Keratinocyte (primary cell): ENCODE data around the gene DCTN3. TPM values are rescaled to one million over a fixed set of nuclear protein-coding genes. Genes with fewer than 3 reads are reported as not detected.

Experiments used
- DNase-seq: peaks from one replicate; pipeline ENCODE4 v3.0.0-alpha.2; 2011; ENCODE audit warnings: low read depth, missing footprints, low spot score
- FAIRE-seq: peaks from 2 replicates; lab custom pipeline; 2011; peaks lifted over from hg19 to GRCh38; lab: Jason Lieb, UNC
- H2AFZ ChIP-seq: 2 replicates; pipeline ENCODE4 v1.6.0; 2012; ENCODE audit warnings: low read length, control low read depth, inconsistent platforms; ENCODE audit not compliant: control insufficient read depth
- H3K27ac ChIP-seq: 2 replicates; pipeline ENCODE4 v1.5.1; 2011; ENCODE audit warnings: low read length; ENCODE audit not compliant: control insufficient read depth, insufficient read depth
- H3K27me3 ChIP-seq: 3 replicates; pipeline ENCODE4 v1.6.0; 2011; ENCODE audit warnings: low read length; ENCODE audit not compliant: control insufficient read depth, insufficient read depth; ENCODE audit errors: extremely low read depth
- H3K36me3 ChIP-seq, 2 experiments: 2 replicates in 1 of 2; 3 replicates in 1 of 2; pipeline ENCODE4 v1.5.1; 2011; ENCODE audit warnings: low read length in 2 of 2, mild to moderate bottlenecking in 1 of 2; ENCODE audit not compliant: control insufficient read depth in 2 of 2, insufficient read depth in 2 of 2; ENCODE audit errors: extremely low read depth in 1 of 2
- H3K4me1 ChIP-seq: 3 replicates; pipeline ENCODE4 v1.5.1; 2011; ENCODE audit warnings: low read length; ENCODE audit not compliant: control insufficient read depth, insufficient read depth; ENCODE audit errors: extremely low read depth
- H3K4me2 ChIP-seq: 3 replicates; pipeline ENCODE4 v1.6.0; 2011; ENCODE audit warnings: low read depth, low read length; ENCODE audit not compliant: control insufficient read depth, insufficient read depth; ENCODE audit errors: extremely low read depth
- H3K4me3 ChIP-seq, 3 experiments: fragments of 200-600 bp in 1 of 3; sonication (generic) in 1 of 3; 2 replicates in 2 of 3; 3 replicates in 1 of 3; pipeline ENCODE4 v1.5.1; 2011 to 2016; ENCODE audit warnings: low read length in 3 of 3, mild to moderate bottlenecking in 3 of 3, control low read depth in 2 of 3, inconsistent platforms in 1 of 3, low read depth in 1 of 3, mixed read lengths in 1 of 3, mixed run types in 1 of 3, moderate library complexity in 1 of 3; ENCODE audit not compliant: control insufficient read depth in 2 of 3, insufficient read depth in 2 of 3; ENCODE audit errors: extremely low read depth in 1 of 3
- H3K79me2 ChIP-seq: 2 replicates; pipeline ENCODE4 v1.6.0; 2012; ENCODE audit warnings: low read length; ENCODE audit not compliant: control insufficient read depth, insufficient read depth
- H3K9ac ChIP-seq: 3 replicates; pipeline ENCODE4 v1.6.0; 2011; ENCODE audit warnings: low read length; ENCODE audit not compliant: control insufficient read depth, insufficient read depth; ENCODE audit errors: extremely low read depth
- H3K9me1 ChIP-seq: 3 replicates; pipeline ENCODE4 v1.6.0; 2011; ENCODE audit warnings: low read length; ENCODE audit not compliant: control insufficient read depth, insufficient read depth; ENCODE audit errors: extremely low read depth
- H3K9me3 ChIP-seq: 2 replicates; pipeline ENCODE4 v1.5.1; 2012; ENCODE audit warnings: low read depth, low read length; ENCODE audit not compliant: control insufficient read depth
- H4K20me1 ChIP-seq: 3 replicates; pipeline ENCODE4 v1.6.0; 2011; ENCODE audit warnings: low read length; ENCODE audit not compliant: control insufficient read depth, insufficient read depth; ENCODE audit errors: extremely low read depth
- CTCF ChIP-seq, 3 experiments: IDR thresholded peaks in 1 of 3; conservative IDR thresholded peaks in 1 of 3; optimal IDR thresholded peaks in 1 of 3; 2 replicates in 2 of 3; 3 replicates in 1 of 3; pipeline versions ENCODE3 to v1.5.1; 2011; ENCODE audit warnings: low read length in 3 of 3, mild to moderate bottlenecking in 3 of 3, moderate library complexity in 2 of 3, control low read depth in 1 of 3, inconsistent platforms in 1 of 3; ENCODE audit not compliant: insufficient read depth in 2 of 3; ENCODE audit errors: extremely low read depth in 1 of 3
- EZH2 ChIP-seq: IDR thresholded peaks from one replicate; pipeline ENCODE4 v1.6.1; 2012; ENCODE audit warnings: inconsistent platforms, mild to moderate bottlenecking, low read length, moderate library complexity
- dilution Hi-C: fragments of 300-500 bp; cut with MboI; formaldehyde crosslinking; loops from one replicate; pipeline ENCODE4 v1.7.0; 2020; ENCODE audit warnings: low sequenced_read_pairs; ENCODE audit not compliant: extremely low pct_ligation_motif_present
- polyA plus RNA-seq, 5 experiments: library from polyadenylated mRNA; depleted of rRNA in 3 of 5; stranded (reverse) in 3 of 5; stranded (forward) in 1 of 5; unstranded in 1 of 5; fragments of >200 nt; gene quantifications; 1 replicate in 1 of 5; 2 replicates in 3 of 5; 3 replicates in 1 of 5; pipeline versions ENCODE4 v1.2.1 to v1.2.3, GENCODE V29; 2011 to 2012; ENCODE audit warnings: missing spikeins in 2 of 5, low read depth in 1 of 5, low replicate concordance in 1 of 5

DCTN3 gene
- polyA plus RNA-seq, 1 donor (not counting 4 experiments of a cell fraction or from before 2014, with no cell fraction given), result 106 TPM

DNA sequence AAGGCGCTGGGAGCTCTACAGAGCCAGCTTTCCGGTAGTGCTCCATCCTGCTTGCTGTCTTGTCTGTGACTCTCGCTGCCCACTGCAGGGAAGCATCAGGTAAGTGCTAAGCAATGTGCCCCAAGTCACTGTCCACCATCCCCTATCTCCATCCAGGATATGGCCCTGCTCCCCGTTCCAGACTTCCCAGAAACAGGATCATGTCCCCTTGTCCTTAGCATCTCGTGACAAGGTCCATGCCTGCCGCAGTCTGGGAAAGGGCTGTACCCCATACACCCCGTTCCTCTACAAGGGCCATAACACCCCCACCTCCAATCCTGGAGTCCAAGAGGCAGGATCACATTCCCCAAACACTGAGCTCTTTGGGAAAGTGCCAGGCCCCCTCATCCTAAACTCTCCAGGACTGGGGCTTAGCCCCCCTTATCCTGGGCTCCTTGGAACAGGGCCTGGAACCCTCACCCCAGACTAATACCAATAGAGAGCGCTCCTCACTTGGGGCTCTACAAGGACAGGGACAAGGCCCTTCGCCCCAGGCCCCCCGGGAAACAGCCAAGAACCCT lies 9.0 kb downstream of the DCTN3 start:
- Histone ChIP-seq H3K9me3 (no peaks in the 10 kb centered on the region), H4K20me1 (no peaks in the 10 kb centered on the region), H3K36me3 (peaks cover 11 to 14% of the 10 kb centered on the region in 2 experiments), H3K9ac (peak overlapping the region; percentile 96), H3K9me1 (peaks cover 3% of the 10 kb centered on the region), H3K4me2 (peak overlapping the region; percentile 97), H3K79me2 (peaks cover 13% of the 10 kb centered on the region), H2AFZ (peak overlapping the region; percentile 84), H3K27ac (peak overlapping the region; percentile 85), H3K4me3 (peak overlapping the region; percentile 73 to 90 (median 82)), H3K4me1 (peaks cover 20% of the 10 kb centered on the region), H3K27me3 (no peaks in the 10 kb centered on the region)
- TF ChIP-seq EZH2, result no peak
- TF ChIP-seq CTCF (optimal IDR thresholded peaks at IDR 0.05 in 1 of 3, IDR thresholded peaks at IDR 0.05 in 1 of 3, conservative IDR thresholded peaks at IDR 0.05 in 1 of 3; ENCODE audit: extremely low read depth in 1 of 3, insufficient read depth in 2 of 3, low read length in 3 of 3), result peak in 1 of 3 experiments; percentile 8
- dilution Hi-C loops, result no loop called here
- DNase-seq (no peak), FAIRE-seq (no peak)

DNA sequence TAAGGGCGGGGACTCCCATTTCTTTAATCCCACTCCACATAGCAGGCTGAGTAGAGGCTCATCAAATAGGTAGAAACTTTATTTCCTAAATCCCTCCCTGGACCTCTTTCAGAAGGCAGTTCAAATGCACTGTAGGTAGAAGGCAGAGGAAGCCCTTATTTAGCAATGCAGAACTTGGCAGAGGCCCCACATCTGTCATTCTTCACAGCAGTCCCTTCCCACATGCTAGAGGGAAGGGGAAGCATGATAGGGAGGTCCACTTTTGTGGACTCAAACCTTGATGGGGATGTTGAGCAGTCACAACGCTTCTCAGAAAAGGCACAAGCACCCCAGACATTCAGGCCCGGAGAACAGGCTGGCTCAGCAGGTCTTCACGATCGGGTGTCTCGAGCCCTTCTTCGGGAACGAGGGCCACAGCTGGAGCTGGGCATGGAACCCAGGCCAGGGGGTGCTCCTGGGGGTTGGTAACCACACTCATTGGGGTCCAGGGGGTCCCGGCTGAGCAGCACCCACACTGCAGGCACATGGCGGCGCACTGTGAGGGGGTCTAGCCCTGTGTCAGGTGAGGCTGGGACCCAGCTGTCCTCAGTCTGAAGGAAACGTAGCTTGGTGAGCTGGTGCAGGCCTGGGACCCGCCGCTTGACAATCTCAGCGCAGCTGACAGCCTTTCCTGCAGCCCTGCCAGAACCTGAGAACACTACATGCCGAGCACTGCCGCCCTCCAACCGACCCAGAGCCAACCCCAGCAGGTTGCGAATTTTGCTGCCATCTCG lies 9.7 kb downstream of the DCTN3 start:
- H3K79me2 ChIP-seq, result peaks cover 13% of the 10 kb centered on the region
- H3K4me1 ChIP-seq, result peaks cover 20% of the 10 kb centered on the region
- dilution Hi-C loops, result no loop called here
- no peak overlapping the region for H3K27ac ChIP-seq
- H2AFZ ChIP-seq, result no peak overlapping the region
- H3K27me3 ChIP-seq, result no peaks in the 10 kb centered on the region
- peak overlapping the region; percentile 97 for H3K4me2 ChIP-seq
- peak overlapping the region; percentile 96 for H3K9ac ChIP-seq
- H3K9me3 ChIP-seq, result no peaks in the 10 kb centered on the region
- TF ChIP-seq EZH2, result no peak
- no peak for TF ChIP-seq CTCF (optimal IDR thresholded peaks at IDR 0.05 in 1 of 3, IDR thresholded peaks at IDR 0.05 in 1 of 3, conservative IDR thresholded peaks at IDR 0.05 in 1 of 3; ENCODE audit: extremely low read depth in 1 of 3, insufficient read depth in 2 of 3, low read length in 3 of 3)
- no peak for FAIRE-seq
- peaks cover 7 to 8% of the 10 kb centered on the region in 2 experiments for H3K36me3 ChIP-seq
- H3K9me1 ChIP-seq, result peaks cover 3% of the 10 kb centered on the region
- no peak for DNase-seq
- no peaks in the 10 kb centered on the region for H4K20me1 ChIP-seq
- H3K4me3 ChIP-seq, result peak overlapping the region; percentile 73 to 90 (median 82)
